ENCODE measurements around the gene FREM2. TPM values are rescaled to one million over a fixed set of nuclear protein-coding genes. Genes with fewer than 3 reads are reported as not detected.

The FREM2 gene
- total and polyA plus RNA-seq, 2 of the 13 experiments (the other 11 are each of a cell fraction or from before 2014, with no cell fraction given): not detected

DNA sequence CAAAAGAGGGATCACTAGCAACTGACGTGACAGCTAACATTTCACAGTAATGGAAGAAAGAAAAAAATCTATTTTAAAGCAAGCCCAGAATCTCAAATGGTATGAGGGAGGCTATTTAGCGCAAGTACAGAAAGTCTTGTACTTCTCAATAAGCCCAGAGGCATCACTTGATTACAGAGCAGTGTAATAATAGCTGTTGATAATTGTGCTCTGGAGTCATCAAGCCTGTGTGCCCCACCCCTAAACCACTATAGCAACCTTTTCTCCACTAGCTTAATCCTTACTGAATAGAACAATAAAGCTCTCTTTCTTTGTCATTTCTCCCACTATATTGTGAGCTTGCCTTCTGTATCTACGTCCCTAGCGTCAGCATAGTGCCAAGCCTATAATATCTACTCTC lies 56.6 kb downstream of the FREM2 start (continued):
- no peak for TF ChIP-seq ZNF747 (CRISPR knock-in tag; IDR thresholded peaks at IDR 0.05; ENCODE audit: borderline replicate concordance)

- CTCF ChIA-PET (ENCODE audit: low intra/inter-chr PET ratio, low total read pairs): no interaction called here
- no peak overlapping the region for H3K27ac ChIP-seq (ENCODE audit: extremely low read length, insufficient read depth, low read length)
- no peak overlapping the region for H2AFZ ChIP-seq (ENCODE audit: low read length)
- H4K20me1 ChIP-seq (ENCODE audit: insufficient read depth, low read length): no peaks in the 10 kb centered on the region
- H3K9ac ChIP-seq (ENCODE audit: insufficient read depth, low read depth, low read length): no peak overlapping the region
- WGBS (ENCODE audit: low lambda C conversion rate): 0% methylated on average over 5 of the region's 5 CpGs
- no peaks in the 10 kb centered on the region for H3K9me3 ChIP-seq (ENCODE audit: low read length)
- FAIRE-seq (no peak), DNase-seq (ENCODE audit: low spot score) (no peak), ATAC-seq (no peak)
- POLR2A ChIA-PET: no interaction called here
- H3K36me3 ChIP-seq (replicated peaks in 1 of 2; ENCODE audit: control insufficient read depth in 1 of 2, insufficient read depth in 2 of 2, low read length in 2 of 2): no peaks in the 10 kb centered on the region
- intact Hi-C loops (cut with micrococcal nuclease; ENCODE audit: unreplicated experiment): no loop called here
- H3K4me2 ChIP-seq (ENCODE audit: low read depth, low read length): no peak overlapping the region
- H3K4me3 ChIP-seq (replicated peaks in 1 of 3; ENCODE audit: insufficient read depth in 1 of 3, low read depth in 2 of 3, low read length in 3 of 3): no peak overlapping the region
- H3K27me3 ChIP-seq (ENCODE audit: control insufficient read depth in 1 of 2, insufficient read depth in 2 of 2, low read length in 2 of 2): no peaks in the 10 kb centered on the region; a peak in 1 of 5 replicates
- no peaks in the 10 kb centered on the region for H3K4me1 ChIP-seq (ENCODE audit: insufficient read depth, low read length)
- TF ChIP-seq HIVEP1 (CRISPR knock-in tag; IDR thresholded peaks at IDR 0.05): no peak
- TF ChIP-seq NFYB (CRISPR knock-in tag; IDR thresholded peaks at IDR 0.05): no peak
- no peak for TF ChIP-seq ZNF598 (CRISPR knock-in tag; IDR thresholded peaks at IDR 0.05; ENCODE audit: borderline replicate concordance)
- TF ChIP-seq, protein P1, sequence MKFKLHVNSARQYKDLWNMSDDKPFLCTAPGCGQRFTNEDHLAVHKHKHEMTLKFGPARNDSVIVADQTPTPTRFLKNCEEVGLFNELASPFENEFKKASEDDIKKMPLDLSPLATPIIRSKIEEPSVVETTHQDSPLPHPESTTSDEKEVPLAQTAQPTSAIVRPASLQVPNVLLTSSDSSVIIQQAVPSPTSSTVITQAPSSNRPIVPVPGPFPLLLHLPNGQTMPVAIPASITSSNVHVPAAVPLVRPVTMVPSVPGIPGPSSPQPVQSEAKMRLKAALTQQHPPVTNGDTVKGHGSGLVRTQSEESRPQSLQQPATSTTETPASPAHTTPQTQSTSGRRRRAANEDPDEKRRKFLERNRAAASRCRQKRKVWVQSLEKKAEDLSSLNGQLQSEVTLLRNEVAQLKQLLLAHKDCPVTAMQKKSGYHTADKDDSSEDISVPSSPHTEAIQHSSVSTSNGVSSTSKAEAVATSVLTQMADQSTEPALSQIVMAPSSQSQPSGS (CRISPR knock-in tag; IDR thresholded peaks at IDR 0.05): no peak
- TF ChIP-seq ZNF788 (CRISPR knock-in tag; IDR thresholded peaks at IDR 0.05; ENCODE audit: borderline replicate concordance): no peak
- no peak for TF ChIP-seq ZNF558 (CRISPR knock-in tag; IDR thresholded peaks at IDR 0.05; ENCODE audit: borderline replicate concordance)
- no peak for TF ChIP-seq EED (CRISPR knock-in tag; IDR thresholded peaks at IDR 0.05)
- no peak for TF ChIP-seq SMARCC2 (IDR thresholded peaks at IDR 0.05)
- no peak for TF ChIP-seq ZNF850 (CRISPR knock-in tag; conservative IDR thresholded peaks at IDR 0.05)
- no peak for TF ChIP-seq ZNF317 (CRISPR knock-in tag; IDR thresholded peaks at IDR 0.05)
- no peak for TF ChIP-seq ZNF644 (CRISPR knock-in tag; IDR thresholded peaks at IDR 0.05; ENCODE audit: low read depth)
- TF ChIP-seq ZFP82 (CRISPR knock-in tag; IDR thresholded peaks at IDR 0.05; ENCODE audit: borderline replicate concordance): no peak
- TF ChIP-seq SOX6 (IDR thresholded peaks at IDR 0.05): no peak
- TF ChIP-seq SOX6 (CRISPR knock-in tag; IDR thresholded peaks at IDR 0.05): no peak
- TF ChIP-seq ZNF768 (CRISPR knock-in tag; IDR thresholded peaks at IDR 0.05): no peak
- TF ChIP-seq, protein P2, sequence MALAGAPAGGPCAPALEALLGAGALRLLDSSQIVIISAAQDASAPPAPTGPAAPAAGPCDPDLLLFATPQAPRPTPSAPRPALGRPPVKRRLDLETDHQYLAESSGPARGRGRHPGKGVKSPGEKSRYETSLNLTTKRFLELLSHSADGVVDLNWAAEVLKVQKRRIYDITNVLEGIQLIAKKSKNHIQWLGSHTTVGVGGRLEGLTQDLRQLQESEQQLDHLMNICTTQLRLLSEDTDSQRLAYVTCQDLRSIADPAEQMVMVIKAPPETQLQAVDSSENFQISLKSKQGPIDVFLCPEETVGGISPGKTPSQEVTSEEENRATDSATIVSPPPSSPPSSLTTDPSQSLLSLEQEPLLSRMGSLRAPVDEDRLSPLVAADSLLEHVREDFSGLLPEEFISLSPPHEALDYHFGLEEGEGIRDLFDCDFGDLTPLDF (CRISPR knock-in tag; IDR thresholded peaks at IDR 0.05): no peak
- no peak for TF ChIP-seq ZNF7 (CRISPR knock-in tag; IDR thresholded peaks at IDR 0.05)
- no peak for TF ChIP-seq HNF1A (IDR thresholded peaks at IDR 0.05; ENCODE audit: low read depth)
- no peak for TF ChIP-seq HNF1A (CRISPR knock-in tag; IDR thresholded peaks at IDR 0.05; ENCODE audit: borderline replicate concordance)
- in situ Hi-C loops (cut with HindIII; ENCODE audit: extremely low pct_ligation_motif_present, low pct_unique_long_range_greater_than_20kb): no loop called here
- no peaks in the 10 kb centered on the region for H3K79me2 ChIP-seq (ENCODE audit: insufficient read depth, low read length)
- no TSS peak for BruUV-seq (replicated peaks)
Measured at GRCh38 chr13:38752686-38753085, 65.8 kb downstream of the FREM2 start.
